SK-N-SH treated with all-trans-retinoic acid at 6 μM for 48 hours (cell line): ENCODE results near the gene APLN.

Experiments used
- ATAC-seq: fragments of 200-7000 bp; cut with Tn5 transposase; 3 replicates; pipeline ENCODE4 v1.9.1; 2020; ENCODE audit warnings: mild to moderate bottlenecking, moderate library complexity
- ARNTL ChIP-seq: fragments of 450-650 bp; formaldehyde crosslinking; IDR thresholded peaks from 2 replicates; pipeline ENCODE4 v1.5.0; 2020; ENCODE audit warnings: low read depth, mild to moderate bottlenecking, moderate library complexity, borderline replicate concordance
- BACH2 ChIP-seq: fragments of 250-450 bp; sonication (Bioruptor Pico); IDR thresholded peaks from 2 replicates; pipeline ENCODE4 v1.9.0; 2021; ENCODE audit warnings: mild to moderate bottlenecking, borderline replicate concordance
- CSDC2 ChIP-seq: fragments of 250-450 bp; sonication (Bioruptor Pico); IDR thresholded peaks from 2 replicates; pipeline ENCODE4 v1.5.0; 2020; ENCODE audit warnings: mild to moderate bottlenecking, moderate library complexity
- ESRRG ChIP-seq: fragments of 250-450 bp; sonication (Bioruptor Pico); IDR thresholded peaks from 2 replicates; pipeline ENCODE4 v1.6.1; 2021; ENCODE audit warnings: mild to moderate bottlenecking
- GLIS3 ChIP-seq: fragments of 250-450 bp; sonication (Bioruptor Pico); IDR thresholded peaks from 2 replicates; pipeline ENCODE4 v1.5.0; 2020; ENCODE audit warnings: mild to moderate bottlenecking, moderate library complexity
- ISL1 ChIP-seq: fragments of 250-450 bp; sonication (Bioruptor Pico); IDR thresholded peaks from 2 replicates; pipeline ENCODE4 v2.1.2; 2022; ENCODE audit warnings: mild to moderate bottlenecking, moderate library complexity
- OSR1 ChIP-seq: fragments of 250-450 bp; sonication (Bioruptor Pico); IDR thresholded peaks from 2 replicates; pipeline ENCODE4 v1.8.0; 2022; ENCODE audit warnings: moderate library complexity, mild to moderate bottlenecking, inconsistent platforms
- PATZ1 ChIP-seq: fragments of 250-450 bp; sonication (Bioruptor Pico); IDR thresholded peaks from 2 replicates; pipeline ENCODE4 v1.8.0; 2020; ENCODE audit warnings: mild to moderate bottlenecking, moderate library complexity, borderline replicate concordance
- RARB ChIP-seq: fragments of 250-450 bp; sonication (Bioruptor Pico); IDR thresholded peaks from 2 replicates; pipeline ENCODE4 v1.8.0; 2021; ENCODE audit warnings: mild to moderate bottlenecking, moderate library complexity
- SNAI2 ChIP-seq: fragments of 250-450 bp; sonication (Bioruptor Pico); IDR thresholded peaks from 2 replicates; pipeline ENCODE4 v1.5.0; 2020; ENCODE audit warnings: mild to moderate bottlenecking, moderate library complexity
- TCF4 ChIP-seq: fragments of 250-450 bp; sonication (Bioruptor Pico); IDR thresholded peaks from 2 replicates; pipeline ENCODE4 v1.8.0; 2021; ENCODE audit warnings: mild to moderate bottlenecking, moderate library complexity, borderline replicate concordance
- TOX ChIP-seq: fragments of 250-450 bp; sonication (Bioruptor Pico); IDR thresholded peaks from 2 replicates; pipeline ENCODE4 v1.8.0; 2021; ENCODE audit warnings: mild to moderate bottlenecking, moderate library complexity, borderline replicate concordance
- TSHZ2 ChIP-seq: fragments of 250-450 bp; sonication (Bioruptor Pico); IDR thresholded peaks from 2 replicates; pipeline ENCODE4 v1.5.0; 2020; ENCODE audit warnings: mild to moderate bottlenecking, moderate library complexity
- ZC3H10 ChIP-seq: fragments of 250-450 bp; sonication (Bioruptor Pico); IDR thresholded peaks from 2 replicates; pipeline ENCODE4 v1.5.1; 2021; ENCODE audit warnings: mild to moderate bottlenecking, moderate library complexity
- ZFP3 ChIP-seq: fragments of 250-450 bp; sonication (Bioruptor Pico); IDR thresholded peaks from 2 replicates; pipeline ENCODE4 v1.5.0; 2020; ENCODE audit warnings: mild to moderate bottlenecking, moderate library complexity
- ZFP30 ChIP-seq: fragments of 450-650 bp; formaldehyde crosslinking; IDR thresholded peaks from 2 replicates; pipeline ENCODE4 v1.5.0; 2022; ENCODE audit warnings: mild to moderate bottlenecking, moderate library complexity
- ZNF70 ChIP-seq: fragments of 450-650 bp; formaldehyde crosslinking; IDR thresholded peaks from 2 replicates; pipeline ENCODE4 v1.5.0; 2020; ENCODE audit warnings: mild to moderate bottlenecking, moderate library complexity
- ZNF8 ChIP-seq: fragments of 450-650 bp; formaldehyde crosslinking; IDR thresholded peaks from 2 replicates; pipeline ENCODE4 v1.5.0; 2020; ENCODE audit warnings: mild to moderate bottlenecking, moderate library complexity
- TF ChIP-seq, protein P1 (sequence below): fragments of 250-450 bp; sonication (Bioruptor Pico); IDR thresholded peaks from 2 replicates; pipeline ENCODE4 v1.8.0; 2021; ENCODE audit warnings: low read depth, mild to moderate bottlenecking, moderate library complexity, borderline replicate concordance
- TF ChIP-seq, protein P2 (sequence below): fragments of 250-450 bp; sonication (Bioruptor Pico); IDR thresholded peaks from 2 replicates; pipeline ENCODE4 v1.5.1; 2020; ENCODE audit warnings: low read depth, mild to moderate bottlenecking, moderate library complexity
- TF ChIP-seq, protein P3 (sequence below): fragments of 250-450 bp; sonication (Bioruptor Pico); IDR thresholded peaks from 2 replicates; pipeline ENCODE4 v1.5.1; 2021; ENCODE audit warnings: mild to moderate bottlenecking, moderate library complexity

APLN gene

GRCh38 chrX:129665916-129666644 lies 11.3 kb upstream of the APLN start:
- ATAC-seq = peak; percentile 99
- TF ChIP-seq ZNF8 (CRISPR knock-in tag) = no peak
- no peak for TF ChIP-seq TCF4
- TF ChIP-seq ARNTL = no peak
- no peak for TF ChIP-seq ISL1 (CRISPR knock-in tag)
- TF ChIP-seq TOX (CRISPR knock-in tag) = no peak
- TF ChIP-seq OSR1 (CRISPR knock-in tag) = no peak
- TF ChIP-seq ZFP30 (CRISPR knock-in tag) = no peak
- TF ChIP-seq GLIS3 (CRISPR knock-in tag) = no peak
- TF ChIP-seq, protein P1, sequence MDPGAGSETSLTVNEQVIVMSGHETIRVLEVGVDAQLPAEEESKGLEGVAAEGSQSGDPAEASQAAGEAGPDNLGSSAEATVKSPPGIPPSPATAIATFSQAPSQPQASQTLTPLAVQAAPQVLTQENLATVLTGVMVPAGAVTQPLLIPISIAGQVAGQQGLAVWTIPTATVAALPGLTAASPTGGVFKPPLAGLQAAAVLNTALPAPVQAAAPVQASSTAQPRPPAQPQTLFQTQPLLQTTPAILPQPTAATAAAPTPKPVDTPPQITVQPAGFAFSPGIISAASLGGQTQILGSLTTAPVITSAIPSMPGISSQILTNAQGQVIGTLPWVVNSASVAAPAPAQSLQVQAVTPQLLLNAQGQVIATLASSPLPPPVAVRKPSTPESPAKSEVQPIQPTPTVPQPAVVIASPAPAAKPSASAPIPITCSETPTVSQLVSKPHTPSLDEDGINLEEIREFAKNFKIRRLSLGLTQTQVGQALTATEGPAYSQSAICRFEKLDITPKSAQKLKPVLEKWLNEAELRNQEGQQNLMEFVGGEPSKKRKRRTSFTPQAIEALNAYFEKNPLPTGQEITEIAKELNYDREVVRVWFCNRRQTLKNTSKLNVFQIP (CRISPR knock-in tag) = no peak
- TF ChIP-seq, protein P2, sequence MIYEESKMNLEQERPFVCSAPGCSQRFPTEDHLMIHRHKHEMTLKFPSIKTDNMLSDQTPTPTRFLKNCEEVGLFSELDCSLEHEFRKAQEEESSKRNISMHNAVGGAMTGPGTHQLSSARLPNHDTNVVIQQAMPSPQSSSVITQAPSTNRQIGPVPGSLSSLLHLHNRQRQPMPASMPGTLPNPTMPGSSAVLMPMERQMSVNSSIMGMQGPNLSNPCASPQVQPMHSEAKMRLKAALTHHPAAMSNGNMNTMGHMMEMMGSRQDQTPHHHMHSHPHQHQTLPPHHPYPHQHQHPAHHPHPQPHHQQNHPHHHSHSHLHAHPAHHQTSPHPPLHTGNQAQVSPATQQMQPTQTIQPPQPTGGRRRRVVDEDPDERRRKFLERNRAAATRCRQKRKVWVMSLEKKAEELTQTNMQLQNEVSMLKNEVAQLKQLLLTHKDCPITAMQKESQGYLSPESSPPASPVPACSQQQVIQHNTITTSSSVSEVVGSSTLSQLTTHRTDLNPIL (CRISPR knock-in tag) = no peak
- TF ChIP-seq, protein P3, sequence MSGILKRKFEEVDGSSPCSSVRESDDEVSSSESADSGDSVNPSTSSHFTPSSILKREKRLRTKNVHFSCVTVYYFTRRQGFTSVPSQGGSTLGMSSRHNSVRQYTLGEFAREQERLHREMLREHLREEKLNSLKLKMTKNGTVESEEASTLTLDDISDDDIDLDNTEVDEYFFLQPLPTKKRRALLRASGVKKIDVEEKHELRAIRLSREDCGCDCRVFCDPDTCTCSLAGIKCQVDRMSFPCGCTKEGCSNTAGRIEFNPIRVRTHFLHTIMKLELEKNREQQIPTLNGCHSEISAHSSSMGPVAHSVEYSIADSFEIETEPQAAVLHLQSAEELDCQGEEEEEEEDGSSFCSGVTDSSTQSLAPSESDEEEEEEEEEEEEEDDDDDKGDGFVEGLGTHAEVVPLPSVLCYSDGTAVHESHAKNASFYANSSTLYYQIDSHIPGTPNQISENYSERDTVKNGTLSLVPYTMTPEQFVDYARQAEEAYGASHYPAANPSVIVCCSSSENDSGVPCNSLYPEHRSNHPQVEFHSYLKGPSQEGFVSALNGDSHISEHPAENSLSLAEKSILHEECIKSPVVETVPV (CRISPR knock-in tag) = no peak
- TF ChIP-seq CSDC2 = no peak
- TF ChIP-seq PATZ1 (CRISPR knock-in tag) = no peak
- no peak for TF ChIP-seq BACH2
- TF ChIP-seq ZNF70 (CRISPR knock-in tag) = no peak
- no peak for TF ChIP-seq RARB
- no peak for TF ChIP-seq ESRRG (CRISPR knock-in tag)
- no peak for TF ChIP-seq SNAI2 (CRISPR knock-in tag)

DNA sequence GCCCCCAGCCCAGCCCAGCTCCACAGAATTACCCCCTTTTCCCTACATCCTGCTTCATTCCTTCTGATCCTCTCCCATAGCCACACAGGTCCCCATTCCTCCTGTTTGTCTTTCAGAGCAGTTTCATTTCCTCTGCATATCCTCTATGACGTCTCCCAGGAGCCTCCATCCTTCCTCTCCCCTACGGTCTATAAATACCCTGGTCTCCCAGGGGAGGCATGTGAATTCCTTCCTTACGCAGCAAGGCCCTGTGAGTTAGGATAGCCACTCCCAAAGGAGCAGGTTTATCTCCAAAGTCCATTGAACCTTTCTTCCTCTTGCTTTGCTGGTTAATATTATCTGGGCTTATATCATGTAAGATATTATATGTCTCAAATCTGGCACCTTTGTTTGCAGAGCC lies 8.4 kb upstream of the APLN start:
- TF ChIP-seq TCF4 (no peak), GLIS3 (CRISPR knock-in tag) (no peak), ISL1 (CRISPR knock-in tag) (no peak), ZNF70 (CRISPR knock-in tag) (no peak), ZFP3 (CRISPR knock-in tag) (no peak), ARNTL (no peak), OSR1 (CRISPR knock-in tag) (no peak), TOX (CRISPR knock-in tag) (no peak), ZC3H10 (no peak), ZNF8 (CRISPR knock-in tag) (no peak), BACH2 (no peak), TSHZ2 (CRISPR knock-in tag) (no peak), CSDC2 (no peak)
- TF ChIP-seq, protein P2 (CRISPR knock-in tag) = no peak
- TF ChIP-seq, protein P1 (CRISPR knock-in tag) = no peak
- ATAC-seq = no peak
